ENCODE results near the gene ERF. TPM values are rescaled to one million over a fixed set of nuclear protein-coding genes. Genes with fewer than 3 reads are reported as not detected.

ERF gene
- total and polyA plus RNA-seq, 10 of the 15 experiments (the other 5 are each of a cell fraction or from before 2014, with no cell fraction given): 0.02 to 51.8 (median 14.4) TPM

DNA sequence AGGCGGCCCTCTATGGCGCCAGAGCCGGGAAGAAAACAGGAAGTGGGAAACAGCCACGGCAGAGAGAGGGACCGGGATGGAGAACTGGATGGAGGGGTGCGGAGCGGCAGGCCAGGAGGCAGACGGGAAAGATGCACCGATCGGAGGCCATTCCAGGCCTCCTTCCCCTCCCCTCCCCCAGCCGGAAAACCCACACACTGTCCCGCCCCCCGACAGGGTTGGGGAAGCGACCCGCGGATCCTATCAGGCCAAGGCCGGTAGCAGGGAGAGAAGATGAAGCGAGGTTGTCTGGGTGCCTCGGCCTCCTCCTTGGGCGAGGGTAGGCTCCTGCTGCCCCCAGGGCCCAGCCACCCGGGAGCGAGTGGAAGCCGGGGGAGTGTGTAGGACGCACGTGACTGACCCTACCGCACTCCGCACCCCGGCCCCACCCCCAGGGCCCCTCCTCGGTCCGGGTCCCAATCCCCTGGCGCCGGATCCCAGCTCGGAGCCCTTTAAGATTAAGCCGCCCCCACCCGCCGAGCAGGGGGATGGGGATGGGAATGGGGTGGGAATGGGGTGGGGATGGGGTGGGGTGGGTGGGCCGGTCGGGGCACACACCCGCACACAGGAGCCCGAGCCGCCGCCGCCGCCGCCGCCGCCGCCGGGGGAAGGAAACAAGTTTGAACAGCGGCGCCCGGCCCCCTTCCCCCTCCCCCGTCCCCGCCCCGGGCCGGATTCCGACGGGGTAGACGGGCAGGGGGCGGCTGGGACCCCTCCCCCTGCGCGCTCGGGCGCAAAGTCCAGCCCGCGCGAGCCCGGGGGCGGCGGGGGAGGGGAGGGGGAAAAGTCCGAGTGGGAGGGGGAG is 1.5 kb downstream of the ERF start (continued):
- no peak for TF ChIP-seq TCF3 (IDR thresholded peaks at IDR 0.05; ENCODE audit: borderline replicate concordance, insufficient read depth, low read depth, low read length)
- no peak for TF ChIP-seq CUX1 (IDR thresholded peaks at IDR 0.05; ENCODE audit: insufficient replicate concordance, low read depth, low read length)
- no peak; the same call in 2 of the 3 replicates for TF ChIP-seq POU2F2 (IDR thresholded peaks at IDR 0.05; ENCODE audit: borderline replicate concordance, low read depth, low read length)
- TF ChIP-seq, protein P1, sequence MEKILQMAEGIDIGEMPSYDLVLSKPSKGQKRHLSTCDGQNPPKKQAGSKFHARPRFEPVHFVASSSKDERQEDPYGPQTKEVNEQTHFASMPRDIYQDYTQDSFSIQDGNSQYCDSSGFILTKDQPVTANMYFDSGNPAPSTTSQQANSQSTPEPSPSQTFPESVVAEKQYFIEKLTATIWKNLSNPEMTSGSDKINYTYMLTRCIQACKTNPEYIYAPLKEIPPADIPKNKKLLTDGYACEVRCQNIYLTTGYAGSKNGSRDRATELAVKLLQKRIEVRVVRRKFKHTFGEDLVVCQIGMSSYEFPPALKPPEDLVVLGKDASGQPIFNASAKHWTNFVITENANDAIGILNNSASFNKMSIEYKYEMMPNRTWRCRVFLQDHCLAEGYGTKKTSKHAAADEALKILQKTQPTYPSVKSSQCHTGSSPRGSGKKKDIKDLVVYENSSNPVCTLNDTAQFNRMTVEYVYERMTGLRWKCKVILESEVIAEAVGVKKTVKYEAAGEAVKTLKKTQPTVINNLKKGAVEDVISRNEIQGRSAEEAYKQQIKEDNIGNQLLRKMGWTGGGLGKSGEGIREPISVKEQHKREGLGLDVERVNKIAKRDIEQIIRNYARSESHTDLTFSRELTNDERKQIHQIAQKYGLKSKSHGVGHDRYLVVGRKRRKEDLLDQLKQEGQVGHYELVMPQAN (conservative IDR thresholded peaks at IDR 0.05): peak; percentile 30; the same call in 1 of the 2 replicates
- TF ChIP-seq ZZZ3 (IDR thresholded peaks at IDR 0.05; ENCODE audit: control insufficient read depth, insufficient read length, low read depth): no peak
- no peak for TF ChIP-seq CREB1 (IDR thresholded peaks at IDR 0.05; ENCODE audit: low read depth)
- TF ChIP-seq, protein P2, sequence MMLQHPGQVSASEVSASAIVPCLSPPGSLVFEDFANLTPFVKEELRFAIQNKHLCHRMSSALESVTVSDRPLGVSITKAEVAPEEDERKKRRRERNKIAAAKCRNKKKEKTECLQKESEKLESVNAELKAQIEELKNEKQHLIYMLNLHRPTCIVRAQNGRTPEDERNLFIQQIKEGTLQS (IDR thresholded peaks at IDR 0.05; ENCODE audit: borderline replicate concordance, extremely low read depth, low read depth, low read length): no peak
- no peak for TF ChIP-seq ZNF384 (IDR thresholded peaks at IDR 0.05; ENCODE audit: borderline replicate concordance, low read depth, low read length)
- TF ChIP-seq SP1 (IDR thresholded peaks at IDR 0.05; ENCODE audit: low read depth, low read length): no peak
- 0 out of 2 replicates have a peak, but pooled peaks have one; percentile 44 for TF ChIP-seq NBN (IDR thresholded peaks at IDR 0.05)
- TF ChIP-seq USF1 (IDR thresholded peaks at IDR 0.05; ENCODE audit: borderline replicate concordance, extremely low read length, insufficient read depth, low read depth, low read length): peak; percentile 63
- TF ChIP-seq ETV6 (conservative IDR thresholded peaks at IDR 0.05 in 1 of 2, IDR thresholded peaks at IDR 0.05 in 1 of 2; ENCODE audit: borderline replicate concordance in 1 of 2, low read depth in 1 of 2): no peak
- no peak for TF ChIP-seq POLR2AphosphoS2 (IDR thresholded peaks at IDR 0.05; ENCODE audit: low read depth, low read length)
- TF ChIP-seq POLR2A (IDR thresholded peaks at IDR 0.05; ENCODE audit: low read depth, low read length): peak; percentile 69
- no peak for TF ChIP-seq SIX5 (IDR thresholded peaks at IDR 0.05; ENCODE audit: low read depth, low read length, severe bottlenecking)
- TF ChIP-seq IRF5 (IDR thresholded peaks at IDR 0.05; ENCODE audit: borderline replicate concordance): no peak
- TF ChIP-seq SMARCA5 (IDR thresholded peaks at IDR 0.05): no peak
- TF ChIP-seq STAT3 (IDR thresholded peaks at IDR 0.05; ENCODE audit: low read depth, low read length): no peak
- TF ChIP-seq DPF2 (IDR thresholded peaks at IDR 0.05): 0 out of 2 replicates have a peak, but pooled peaks have one; percentile 19
